Spleen (tissue), 11 donors: Measurements from ENCODE around the gene NDOR1. TPM values are rescaled to one million over a fixed set of nuclear protein-coding genes. Genes with fewer than 3 reads are reported as not detected.
A peak's percentile ranks its signal among the peaks of the same experiment; 100 is the strongest.
"Not testable (repeated sequence)": the region's sequence is repeated elsewhere in the genome, so short reads cannot be mapped to it uniquely, and the experiment has no call there.

Source experiments
- DNase-seq: peaks from one replicate; pipeline ENCODE4 v3.0.0-alpha.2; 2020
- H3K27ac ChIP-seq, 8 donors: fragments of 200-600 bp; sonication (generic) in 7 of 8; 1 replicate in 4 of 8; 2 replicates in 4 of 8; pipeline versions ENCODE4 v1.5.0 to v1.8.0; 2016 to 2021; ENCODE audit warnings: inconsistent platforms in 4 of 8, mild to moderate bottlenecking in 4 of 8, moderate library complexity in 1 of 8
- H3K27me3 ChIP-seq, 7 donors: fragments of 200-600 bp; sonication (generic) in 6 of 7; replicated peaks in 1 of 7; 1 replicate in 4 of 7; 2 replicates in 3 of 7; pipeline versions ENCODE4 v1.5.0 to v1.8.0; 2016 to 2021; ENCODE audit warnings: inconsistent platforms in 3 of 7, mild to moderate bottlenecking in 1 of 7
- H3K36me3 ChIP-seq, 6 donors: fragments of 200-600 bp; sonication (generic) in 5 of 6; 1 replicate in 4 of 6; 2 replicates in 2 of 6; pipeline versions ENCODE4 v1.5.0 to v1.8.0; 2016 to 2021; ENCODE audit warnings: inconsistent platforms in 2 of 6
- H3K4me1 ChIP-seq, 6 donors: fragments of 200-600 bp; sonication (generic) in 5 of 6; 1 replicate in 3 of 6; 2 replicates in 3 of 6; pipeline versions ENCODE4 v1.5.0 to v1.8.0; 2016 to 2021; ENCODE audit warnings: inconsistent platforms in 3 of 6
- H3K4me3 ChIP-seq, 8 donors: fragments of 200-600 bp; sonication (generic) in 7 of 8; 1 replicate in 4 of 8; 2 replicates in 4 of 8; pipeline versions ENCODE4 v1.5.0 to v1.8.0; 2016 to 2021; ENCODE audit warnings: inconsistent platforms in 4 of 8, mild to moderate bottlenecking in 4 of 8, moderate library complexity in 2 of 8
- H3K9me3 ChIP-seq, 8 donors: fragments of 200-600 bp; sonication (generic) in 7 of 8; 1 replicate in 4 of 8; 2 replicates in 4 of 8; pipeline versions ENCODE4 v1.5.0 to v1.8.0; 2016 to 2021; ENCODE audit warnings: inconsistent platforms in 4 of 8
- CTCF ChIP-seq, 11 experiments: fragments of 200-600 bp in 7 of 11; fragments of 450-650 bp in 4 of 11; sonication (generic) in 4 of 11; IDR thresholded peaks in 8 of 11; conservative IDR thresholded peaks in 3 of 11; 1 replicate in 7 of 11; 2 replicates in 4 of 11; pipeline versions ENCODE4 v1.4.0 to v1.8.0; 2016 to 2021; ENCODE audit warnings: antibody characterized with exemption in 11 of 11, inconsistent platforms in 4 of 11, mild to moderate bottlenecking in 1 of 11
- POLR2A ChIP-seq, 3 donors: fragments of 450-650 bp; IDR thresholded peaks; one replicate each; pipeline ENCODE4 v1.5.1; 2017; ENCODE audit warnings: antibody characterized with exemption in 3 of 3, mild to moderate bottlenecking in 1 of 3
- POLR2AphosphoS5 ChIP-seq, 3 donors: sonication (generic); formaldehyde crosslinking; IDR thresholded peaks; one replicate each; pipeline ENCODE4 v1.5.1; 2017; ENCODE audit warnings: antibody characterized with exemption in 3 of 3
- WGBS, 5 donors: extraction: QIAGEN DNeasy Blood & Tissue Kit in 3 of 5; methylation state at CpG; one replicate each; pipeline versions ENCODE4 v1.1.5 to v1.1.7; 2013 to 2018; 5-methylcytosine and 5-hydroxymethylcytosine counted together
- intact Hi-C: fragments of 100-400 bp; cut with DNase I; formaldehyde crosslinking; loops from one replicate; pipeline ENCODE4 v1.15.0; 2023; ENCODE audit warnings: low total_unique reads
- polyA plus RNA-seq, 3 donors: library from polyadenylated mRNA; stranded (reverse); fragments of 200-250 nt; gene quantifications; one replicate each; pipeline ENCODE4 v1.2.1, GENCODE V29; 2013
- total RNA-seq, 7 donors: library from RNA; depleted of rRNA in 3 of 7; stranded (reverse); fragments of >200 nt in 3 of 7; fragmentation: NEBNext Ultra II Directional in 4 of 7; extraction: Animal tissue kit (Norgen Biotek cat#: 25700) in 4 of 7; gene quantifications; one replicate each; pipeline versions ENCODE4 v1.1.0 to v1.2.1, GENCODE V29; 2016 to 2021
- donor health status: healthy with polysubstance abuse.
- donor health status: DM: no; HTN: no; CAD: no; lungs with moderate emphysema.
- donor health status: DM: no; HTN: no; CAD: no.
- donor health status: Bipolar disorder and iron deficiency.
- donor health status: healthy.
- donor health status: DM: no; HTN: no; CAD: no.
- donor health status: DM: yes; HTN: yes; CAD: no.

NDOR1 gene
- total and polyA plus RNA-seq, 10 donors, result 6.3 to 28.7 (median 19.5) TPM

- H3K4me1 ChIP-seq, result peaks cover 9 to 56% (median 31%) of the 10 kb centered on the region in 6 donors
- peak overlapping the region in 6 of 8 donors; percentile 90 to 100 (median 100) for H3K4me3 ChIP-seq
- TF ChIP-seq POLR2AphosphoS5 (IDR thresholded peaks at IDR 0.05) (peak in 1 of 3 donors; percentile 6), POLR2A (IDR thresholded peaks at IDR 0.05) (no peak), CTCF (IDR thresholded peaks at IDR 0.05 in 8 of 11, conservative IDR thresholded peaks at IDR 0.05 in 3 of 11) (no peak)
- no peaks in the 10 kb centered on the region for H3K27me3 ChIP-seq
- 90 to 95% (median 91%) methylated on average over 15 of the region's 15 CpGs for WGBS, 5 donors
- DNase-seq, result no peak
- H3K9me3 ChIP-seq, result no peaks in the 10 kb centered on the region
- intact Hi-C loops, result no loop called here
- H3K36me3 ChIP-seq, result peaks cover 0 to 49% (median 22%) of the 10 kb centered on the region in 6 donors
- peak overlapping the region in 1 of 8 donors; percentile 92 for H3K27ac ChIP-seq
Measured at GRCh38 chr9:137256856-137257255, 51.4 kb downstream of the NDOR1 start.

GRCh38 chr9:137262173-137262908 is 56.8 kb downstream of the NDOR1 start:
- DNase-seq, result peak; percentile 70
- H3K9me3 ChIP-seq, intact Hi-C loops, H3K27ac ChIP-seq, H3K27me3 ChIP-seq, H3K4me3 ChIP-seq: not testable (repeated sequence)
- TF ChIP-seq CTCF (IDR thresholded peaks at IDR 0.05 in 8 of 11, conservative IDR thresholded peaks at IDR 0.05 in 3 of 11), result peak in 10 of 11 experiments; percentile 5 to 60 (median 46)
- TF ChIP-seq POLR2AphosphoS5 (IDR thresholded peaks at IDR 0.05), result peak in 2 of 3 donors; percentile 16 to 23
- 46 to 69% (median 64%) methylated on average over 14 to 15 of the region's 15 CpGs for WGBS, 5 donors
- Histone ChIP-seq H3K36me3 (peaks cover 0 to 83% (median 42%) of the 10 kb centered on the region in 6 donors), H3K4me1 (peaks cover 0 to 31% (median under 1%) of the 10 kb centered on the region in 6 donors)

GRCh38 chr9:137262909-137263285 is 57.4 kb downstream of the NDOR1 start:
- intact Hi-C loops, result no loop called here

More at GRCh38 chr9:137262909-137263285, 57.4 kb downstream of the NDOR1 start:
- no peak overlapping the region for H3K27ac ChIP-seq
- no peaks in the 10 kb centered on the region for H3K9me3 ChIP-seq
- 89 to 95% (median 91%) methylated on average over 24 of the region's 24 CpGs for whole genome bisulfite sequencing, 5 donors
- TF ChIP-seq CTCF (IDR thresholded peaks at IDR 0.05 in 8 of 11, conservative IDR thresholded peaks at IDR 0.05 in 3 of 11) (no peak), POLR2AphosphoS5 (IDR thresholded peaks at IDR 0.05) (peak; percentile 17 to 57 (median 40))
- no peaks in the 10 kb centered on the region for H3K27me3 ChIP-seq
- peaks cover 0 to 84% (median 44%) of the 10 kb centered on the region in 6 donors for H3K36me3 ChIP-seq
- peak; percentile 67 for DNase-seq
- H3K4me3 ChIP-seq, result no peak overlapping the region
- H3K4me1 ChIP-seq, result peaks cover 0 to 33% (median 6%) of the 10 kb centered on the region in 6 donors
